ENCODE results near the gene ADAM12.
"Not testable (repeated sequence)": the region's sequence is repeated elsewhere in the genome, so short reads cannot be mapped to it uniquely, and the experiment has no call there.

Gene ADAM12

GRCh38 chr10:126207313-126207771, 180.9 kb downstream of the ADAM12 start:
- no peak for DNase-seq

GRCh38 chr10:126205486-126206205, 182.6 kb downstream of the ADAM12 start:
- DNase-seq: no peak

GRCh38 chr10:126204320-126204719, 184.0 kb downstream of the ADAM12 start:
- no peak for DNase-seq

GRCh38 chr10:126203746-126204145, 184.5 kb downstream of the ADAM12 start:
- no peak for DNase-seq

- DNase-seq: no peak
Observed at GRCh38 chr10:126201603-126202002, 186.7 kb downstream of the ADAM12 start.

GRCh38 chr10:126199221-126199998, 188.9 kb downstream of the ADAM12 start:
- DNase-seq: no peak

GRCh38 chr10:126198681-126199080, 189.6 kb downstream of the ADAM12 start:
- DNase-seq: no peak

GRCh38 chr10:126197036-126197543, 191.2 kb downstream of the ADAM12 start:
- no peak for DNase-seq

GRCh38 chr10:126196281-126196680, 192.0 kb downstream of the ADAM12 start:
- DNase-seq: no peak

GRCh38 chr10:126191192-126191591, 197.1 kb downstream of the ADAM12 start:
- no peak for DNase-seq

GRCh38 chr10:126188679-126189200, 199.5 kb downstream of the ADAM12 start:
- no peak for DNase-seq

- no peak for DNase-seq
Observed at GRCh38 chr10:126187399-126187798, 200.9 kb downstream of the ADAM12 start.

GRCh38 chr10:126186766-126187165, 201.5 kb downstream of the ADAM12 start:
- no peak for DNase-seq

- DNase-seq: no peak
Observed at GRCh38 chr10:126185676-126186447, 202.4 kb downstream of the ADAM12 start.

GRCh38 chr10:126181626-126182025, 206.7 kb downstream of the ADAM12 start:
- DNase-seq: no peak

- DNase-seq: no peak
Observed at GRCh38 chr10:126179637-126180036, 208.6 kb downstream of the ADAM12 start.

GRCh38 chr10:126177417-126178030, 210.8 kb downstream of the ADAM12 start:
- DNase-seq: no peak

- DNase-seq: no peak
Observed at GRCh38 chr10:126175641-126176262, 212.5 kb downstream of the ADAM12 start.

GRCh38 chr10:126172755-126173154, 215.5 kb downstream of the ADAM12 start:
- DNase-seq: not testable (repeated sequence)

- DNase-seq: no peak
Observed at GRCh38 chr10:126171555-126171954, 216.7 kb downstream of the ADAM12 start.

GRCh38 chr10:126170776-126171175, 217.5 kb downstream of the ADAM12 start:
- no peak for DNase-seq

GRCh38 chr10:126170371-126170770, 217.9 kb downstream of the ADAM12 start:
- no peak for DNase-seq

Measured in hematopoietic multipotent progenitor cell treated with erythropoietin and hydrocortisone succinate and interleukin-3 and kit ligand, for 8 days (in vitro differentiated cells).